ENCODE results near the gene C12orf50. TPM values are rescaled to one million over a fixed set of nuclear protein-coding genes. Genes with fewer than 3 reads are reported as not detected.

C12orf50 gene
- total RNA-seq, 4 donors from 2014 or later = not detected

GRCh38 chr12:87939182-87939581, 90.0 kb downstream of the C12orf50 start:
- Histone ChIP-seq H3K4me1 (no peaks in the 10 kb centered on the region), H3K27me3 (no peaks in the 10 kb centered on the region), H3K36me3 (no peaks in the 10 kb centered on the region), H3K4me3 (no peak overlapping the region), H3K27ac (no peak overlapping the region), H3K9me3 (no peaks in the 10 kb centered on the region)
- TF ChIP-seq POLR2AphosphoS5 (IDR thresholded peaks at IDR 0.05) (no peak), POLR2A (IDR thresholded peaks at IDR 0.05) (no peak), CTCF (IDR thresholded peaks at IDR 0.05) (no peak), EP300 (IDR thresholded peaks at IDR 0.05) (no peak)
- ATAC-seq = no peak

GRCh38 chr12:87935216-87935615, 94.0 kb downstream of the C12orf50 start:
- Histone ChIP-seq H3K4me3 (no peak overlapping the region), H3K4me1 (no peaks in the 10 kb centered on the region), H3K27me3 (no peaks in the 10 kb centered on the region), H3K9me3 (no peaks in the 10 kb centered on the region), H3K36me3 (no peaks in the 10 kb centered on the region), H3K27ac (no peak overlapping the region)
- no peak for TF ChIP-seq POLR2AphosphoS5 (IDR thresholded peaks at IDR 0.05)
- no peak for TF ChIP-seq EP300 (IDR thresholded peaks at IDR 0.05)
- TF ChIP-seq CTCF (IDR thresholded peaks at IDR 0.05) = no peak
- TF ChIP-seq POLR2A (IDR thresholded peaks at IDR 0.05) = no peak
- no peak for ATAC-seq

- Histone ChIP-seq H3K4me1 (no peaks in the 10 kb centered on the region), H3K36me3 (no peaks in the 10 kb centered on the region), H3K27ac (no peak overlapping the region), H3K4me3 (no peak overlapping the region), H3K9me3 (no peaks in the 10 kb centered on the region), H3K27me3 (no peaks in the 10 kb centered on the region)
- ATAC-seq = no peak
- TF ChIP-seq EP300 (IDR thresholded peaks at IDR 0.05) (no peak), CTCF (IDR thresholded peaks at IDR 0.05) (no peak), POLR2A (IDR thresholded peaks at IDR 0.05) (no peak), POLR2AphosphoS5 (IDR thresholded peaks at IDR 0.05) (no peak)
Observed at GRCh38 chr12:87933991-87934390, 95.2 kb downstream of the C12orf50 start.

- H3K9me3 ChIP-seq = no peaks in the 10 kb centered on the region
- no peak overlapping the region for H3K4me3 ChIP-seq
- no peaks in the 10 kb centered on the region for H3K27me3 ChIP-seq
- 86% methylated on average over 3 of the region's 3 CpGs for WGBS, 2 donors (ENCODE audit: low coverage in 1 of 2)
- no peak overlapping the region for H3K27ac ChIP-seq
- no peaks in the 10 kb centered on the region for H3K4me1 ChIP-seq
- TF ChIP-seq POLR2AphosphoS5 (IDR thresholded peaks at IDR 0.05) (no peak), CTCF (IDR thresholded peaks at IDR 0.05) (no peak), EP300 (IDR thresholded peaks at IDR 0.05) (no peak), POLR2A (IDR thresholded peaks at IDR 0.05) (no peak)
- H3K36me3 ChIP-seq = no peaks in the 10 kb centered on the region
- ATAC-seq = no peak
Observed at GRCh38 chr12:87931812-87932211, 97.4 kb downstream of the C12orf50 start.

GRCh38 chr12:87930627-87931026, 98.6 kb downstream of the C12orf50 start:
- Histone ChIP-seq H3K4me1 (no peaks in the 10 kb centered on the region), H3K27ac (no peak overlapping the region), H3K36me3 (no peaks in the 10 kb centered on the region), H3K4me3 (no peak overlapping the region), H3K27me3 (no peaks in the 10 kb centered on the region), H3K9me3 (no peaks in the 10 kb centered on the region)
- no peak for ATAC-seq
- 83 to 94% methylated on average over 1 of the region's 1 CpG for WGBS, 2 donors (ENCODE audit: low coverage in 1 of 2)
- TF ChIP-seq EP300 (IDR thresholded peaks at IDR 0.05) = no peak
- no peak for TF ChIP-seq CTCF (IDR thresholded peaks at IDR 0.05)
- no peak for TF ChIP-seq POLR2A (IDR thresholded peaks at IDR 0.05)
- no peak for TF ChIP-seq POLR2AphosphoS5 (IDR thresholded peaks at IDR 0.05)

Small RNA genes lying within 50 kb of the gene (small RNA-seq; reads per million reads assigned to genes)
- gene RNA5SP364 = 0 reads per million in 4 donors

Other genes with a start within 250 kb of the C12orf50 start
- gene CEP290, start 112.7 kb upstream of the C12orf50 start, total RNA-seq = 10 to 100 TPM; 11.3 to 31.3 (median 16.4) TPM
- gene TMTC3, start 112.9 kb upstream of the C12orf50 start, total RNA-seq = 10 to 100 TPM; 21.9 to 34.7 (median 23.9) TPM

Measured in gastroesophageal sphincter (tissue), 4 donors.